ENCODE measurements around the gene PCMT1.
"Not testable (repeated sequence)": the region's sequence is repeated elsewhere in the genome, so short reads cannot be mapped to it uniquely, and the experiment has no call there.

The PCMT1 gene

GRCh38 chr6:149846321-149846720 is 96.8 kb downstream of the PCMT1 start:
- POLR2A ChIA-PET: no interaction called here
- TF ChIP-seq CTCF (IDR thresholded peaks at IDR 0.05; ENCODE audit: control extremely low read depth, extremely low read depth, low read depth, missing control alignments): no peak
- CTCF ChIA-PET: interaction anchor here (0.8 to 1.3 kb wide), 2 partner anchors 10 to 11 kb away, joined by 4 read pairs; no protein-coding TSS in a partner anchor
- no peak for DNase-seq (ENCODE audit: extremely low spot score)

GRCh38 chr6:149847939-149848267 is 98.4 kb downstream of the PCMT1 start:
- CTCF ChIA-PET: interaction anchor here (1.4 kb wide), 1 partner anchor 12 kb away, joined by 3 read pairs; no protein-coding TSS in a partner anchor
- POLR2A ChIA-PET: no interaction called here
- no peak for TF ChIP-seq CTCF (IDR thresholded peaks at IDR 0.05; ENCODE audit: control extremely low read depth, extremely low read depth, low read depth, missing control alignments)
- DNase-seq (ENCODE audit: extremely low spot score): no peak

GRCh38 chr6:149848343-149848742 is 98.8 kb downstream of the PCMT1 start:
- DNase-seq (ENCODE audit: extremely low spot score); POLR2A ChIA-PET: not testable (repeated sequence)
- CTCF ChIA-PET: interaction anchor here (2.4 kb wide), 1 partner anchor 11 kb away, joined by 7 read pairs; no protein-coding TSS in a partner anchor

GRCh38 chr6:149851461-149852110 is 102.0 kb downstream of the PCMT1 start:
- no peak for DNase-seq (ENCODE audit: extremely low spot score)
- POLR2A ChIA-PET: interaction anchor here (0.7 kb wide), 1 partner anchor 10 kb away, joined by 3 read pairs; no protein-coding TSS in a partner anchor
- no peak for TF ChIP-seq CTCF (IDR thresholded peaks at IDR 0.05; ENCODE audit: control extremely low read depth, extremely low read depth, low read depth, missing control alignments)
- CTCF ChIA-PET: interaction anchor here (1.0 kb wide), 1 partner anchor 33 kb away, joined by 3 read pairs; no protein-coding TSS in a partner anchor

- no peak for TF ChIP-seq CTCF (IDR thresholded peaks at IDR 0.05; ENCODE audit: control extremely low read depth, extremely low read depth, low read depth, missing control alignments)
- no peak for DNase-seq (ENCODE audit: extremely low spot score)
- CTCF ChIA-PET: no interaction called here
- POLR2A ChIA-PET: no interaction called here
Measured at GRCh38 chr6:149852180-149852579, 102.6 kb downstream of the PCMT1 start.

GRCh38 chr6:149852881-149853280 is 103.3 kb downstream of the PCMT1 start:
- ChIA-PET POLR2A (no interaction called here), CTCF (no interaction called here)
- TF ChIP-seq CTCF (IDR thresholded peaks at IDR 0.05; ENCODE audit: control extremely low read depth, extremely low read depth, low read depth, missing control alignments): no peak
- DNase-seq (ENCODE audit: extremely low spot score): no peak

- CTCF ChIA-PET: interaction anchor here (0.9 kb wide), 1 partner anchor 13 kb away, joined by 4 read pairs; no protein-coding TSS in a partner anchor
- DNase-seq (ENCODE audit: extremely low spot score); POLR2A ChIA-PET: not testable (repeated sequence)
Measured at GRCh38 chr6:149854017-149854416, 104.5 kb downstream of the PCMT1 start.

- TF ChIP-seq CTCF (IDR thresholded peaks at IDR 0.05; ENCODE audit: control extremely low read depth, extremely low read depth, low read depth, missing control alignments): no peak
- no peak for DNase-seq (ENCODE audit: extremely low spot score)
- CTCF ChIA-PET: interaction anchor here (0.9 kb wide), 1 partner anchor 14 kb away, joined by 4 read pairs; no protein-coding TSS in a partner anchor
- POLR2A ChIA-PET: no interaction called here
Measured at GRCh38 chr6:149854532-149854931, 105.0 kb downstream of the PCMT1 start.
